Vagina (tissue), 2 donors: ENCODE results near the gene NLRC3. TPM values are rescaled to one million over a fixed set of nuclear protein-coding genes. Genes with fewer than 3 reads are reported as not detected.

Experiments used
- DNase-seq, 2 donors: peaks; one replicate each; pipeline ENCODE4 v3.0.0-alpha.2; 2017; ENCODE audit errors: extremely low spot score in 2 of 2
- H3K27ac ChIP-seq: fragments of 200-600 bp; sonication (generic); one replicate; pipeline ENCODE4 v1.5.1; 2019
- H3K27me3 ChIP-seq: fragments of 200-600 bp; sonication (generic); one replicate; pipeline ENCODE4 v1.5.1; 2019
- H3K36me3 ChIP-seq, 2 donors: fragments of 200-600 bp; sonication (generic); one replicate each; pipeline ENCODE4 v1.5.1; 2017 to 2019
- H3K4me1 ChIP-seq: fragments of 200-600 bp; sonication (generic); one replicate; pipeline ENCODE4 v1.5.1; 2019
- H3K4me3 ChIP-seq, 2 donors: fragments of 200-600 bp; sonication (generic); 1 replicate in 1 of 2; 2 replicates in 1 of 2; pipeline ENCODE4 v1.5.1; 2016 to 2019
- H3K9me3 ChIP-seq: fragments of 200-600 bp; sonication (generic); one replicate; pipeline ENCODE4 v1.5.1; 2019
- CTCF ChIP-seq, 3 experiments: fragments of 450-650 bp in 2 of 3; fragments of 200-600 bp in 1 of 3; sonication (generic) in 1 of 3; IDR thresholded peaks; one replicate each; pipeline ENCODE4 v1.5.1; 2017 to 2019; ENCODE audit warnings: antibody characterized with exemption in 3 of 3, mild to moderate bottlenecking in 2 of 3, moderate library complexity in 2 of 3
- POLR2A ChIP-seq, 2 donors: fragments of 450-650 bp; IDR thresholded peaks; one replicate each; pipeline ENCODE4 v1.6.1; 2017; ENCODE audit warnings: antibody characterized with exemption in 2 of 2, mild to moderate bottlenecking in 2 of 2, moderate library complexity in 2 of 2
- POLR2AphosphoS5 ChIP-seq, 2 donors: sonication (generic); formaldehyde crosslinking; IDR thresholded peaks; one replicate each; pipeline ENCODE4 v1.9.0; 2017; ENCODE audit warnings: antibody characterized with exemption in 2 of 2, mild to moderate bottlenecking in 2 of 2, low read depth in 1 of 2; ENCODE audit not compliant: insufficient read depth in 1 of 2
- intact Hi-C: fragments of 100-400 bp; cut with DNase I; formaldehyde crosslinking; loops from one replicate; pipeline ENCODE4 v1.15.1; 2023
- total RNA-seq: library from RNA; depleted of rRNA; stranded (reverse); fragments of >200 nt; gene quantifications from one replicate; pipeline ENCODE4 v1.2.3, GENCODE V29; 2016

The NLRC3 gene
- total RNA-seq, 1 donor from 2014 or later, result 12.5 TPM

- Histone ChIP-seq H3K9me3 (no peaks in the 10 kb centered on the region), H3K36me3 (peaks cover 0 to 7% of the 10 kb centered on the region in 2 donors), H3K27me3 (no peaks in the 10 kb centered on the region), H3K27ac (no peak overlapping the region), H3K4me3 (no peak overlapping the region), H3K4me1 (no peaks in the 10 kb centered on the region)
- no peak for DNase-seq
- TF ChIP-seq POLR2AphosphoS5 (IDR thresholded peaks at IDR 0.05; ENCODE audit: insufficient read depth in 1 of 2, low read depth in 1 of 2) (no peak), CTCF (IDR thresholded peaks at IDR 0.05) (no peak), POLR2A (IDR thresholded peaks at IDR 0.05) (no peak)
- intact Hi-C loops, result no loop called here
These were observed 15.4 kb upstream of the NLRC3 start for GRCh38 chr16:3592559-3592958.

- no peak for DNase-seq
- intact Hi-C loops, result no loop called here
- TF ChIP-seq CTCF (IDR thresholded peaks at IDR 0.05), result no peak
- no peak for TF ChIP-seq POLR2AphosphoS5 (IDR thresholded peaks at IDR 0.05; ENCODE audit: insufficient read depth in 1 of 2, low read depth in 1 of 2)
- TF ChIP-seq POLR2A (IDR thresholded peaks at IDR 0.05), result no peak
- H3K27ac ChIP-seq, result no peak overlapping the region
- H3K36me3 ChIP-seq, result peaks cover 0 to 7% of the 10 kb centered on the region in 2 donors
- H3K27me3 ChIP-seq, result no peaks in the 10 kb centered on the region
- H3K4me1 ChIP-seq, result no peaks in the 10 kb centered on the region
- H3K9me3 ChIP-seq, result no peaks in the 10 kb centered on the region
- H3K4me3 ChIP-seq, result no peak overlapping the region
These were observed 14.8 kb upstream of the NLRC3 start for GRCh38 chr16:3591991-3592390.

GRCh38 chr16:3591436-3591803 lies 14.2 kb upstream of the NLRC3 start:
- intact Hi-C loops, result no loop called here
- Histone ChIP-seq H3K4me3 (no peak overlapping the region), H3K27ac (no peak overlapping the region), H3K4me1 (no peaks in the 10 kb centered on the region), H3K9me3 (no peaks in the 10 kb centered on the region), H3K36me3 (peaks cover 0 to 7% of the 10 kb centered on the region in 2 donors), H3K27me3 (no peaks in the 10 kb centered on the region)
- TF ChIP-seq CTCF (IDR thresholded peaks at IDR 0.05), result no peak
- no peak for TF ChIP-seq POLR2A (IDR thresholded peaks at IDR 0.05)
- no peak for TF ChIP-seq POLR2AphosphoS5 (IDR thresholded peaks at IDR 0.05; ENCODE audit: insufficient read depth in 1 of 2, low read depth in 1 of 2)
- no peak for DNase-seq

GRCh38 chr16:3590736-3591435 lies 13.7 kb upstream of the NLRC3 start:
- DNase-seq, result no peak
- H3K27ac ChIP-seq, result no peak overlapping the region
- TF ChIP-seq CTCF (IDR thresholded peaks at IDR 0.05), result no peak
- no peak for TF ChIP-seq POLR2A (IDR thresholded peaks at IDR 0.05)
- no peak for TF ChIP-seq POLR2AphosphoS5 (IDR thresholded peaks at IDR 0.05; ENCODE audit: insufficient read depth in 1 of 2, low read depth in 1 of 2)
- H3K9me3 ChIP-seq, result no peaks in the 10 kb centered on the region
- H3K4me3 ChIP-seq, result no peak overlapping the region
- no peaks in the 10 kb centered on the region for H3K27me3 ChIP-seq
- no peaks in the 10 kb centered on the region for H3K4me1 ChIP-seq
- peaks cover 0 to 7% of the 10 kb centered on the region in 2 donors for H3K36me3 ChIP-seq
- intact Hi-C loops, result no loop called here

- no peak for DNase-seq
- Histone ChIP-seq H3K4me3 (no peak overlapping the region), H3K9me3 (no peaks in the 10 kb centered on the region), H3K27ac (no peak overlapping the region), H3K4me1 (no peaks in the 10 kb centered on the region), H3K27me3 (no peaks in the 10 kb centered on the region), H3K36me3 (peaks cover 0 to 7% of the 10 kb centered on the region in 2 donors)
- no peak for TF ChIP-seq POLR2AphosphoS5 (IDR thresholded peaks at IDR 0.05; ENCODE audit: insufficient read depth in 1 of 2, low read depth in 1 of 2)
- no peak for TF ChIP-seq POLR2A (IDR thresholded peaks at IDR 0.05)
- TF ChIP-seq CTCF (IDR thresholded peaks at IDR 0.05), result no peak
- intact Hi-C loops, result no loop called here
These were observed 12.9 kb upstream of the NLRC3 start for GRCh38 chr16:3589991-3590701.
